ENCODE measurements around the gene GALK1. TPM values are rescaled to one million over a fixed set of nuclear protein-coding genes. Genes with fewer than 3 reads are reported as not detected.
A peak's percentile ranks its signal among the peaks of the same experiment; 100 is the strongest.

GALK1 gene
- total RNA-seq, 1 experiment from 2014 or later = 36.7 TPM

DNA sequence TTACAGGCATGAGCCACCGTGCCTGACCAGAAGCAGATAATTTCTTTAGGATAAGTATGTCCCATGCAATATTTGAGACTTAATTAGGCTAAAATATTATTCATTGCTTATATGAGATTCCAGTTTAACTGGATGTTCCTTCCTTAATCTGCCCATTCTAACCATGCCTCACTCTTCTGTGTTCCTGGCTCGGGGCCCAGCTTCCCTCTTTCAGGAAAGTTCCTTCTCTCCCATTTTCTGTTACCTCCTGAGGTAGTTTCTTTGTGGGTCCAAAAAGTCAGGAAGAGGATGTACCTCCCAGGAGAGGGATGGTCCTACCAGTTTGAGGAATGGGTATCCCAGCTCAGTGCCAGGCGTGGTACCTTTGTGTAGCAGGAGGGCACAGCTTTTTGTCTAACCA is 42.9 kb upstream of the GALK1 start:
- no peak overlapping the region for H2BK5ac ChIP-seq (ENCODE audit: insufficient read length, low read length)
- H2BK12ac ChIP-seq (ENCODE audit: insufficient read length, low read depth, low read length) = no peak overlapping the region
- no peaks in the 10 kb centered on the region for H3K4me1 Mint-ChIP-seq
- H3K27ac Mint-ChIP-seq = peak overlapping the region in 1 of 3 experiments; percentile 46; a peak in 2 of 7 replicates
- H3K27ac ChIP-seq (ENCODE audit: insufficient read length, low read depth, low read length) = no peak overlapping the region
- no peak overlapping the region for H3T11ph ChIP-seq (ENCODE audit: low read length)
- no peaks in the 10 kb centered on the region for H3K79me1 ChIP-seq (ENCODE audit: insufficient read depth, low read depth, low read length, poor library complexity, severe bottlenecking)
- H3K14ac ChIP-seq (ENCODE audit: insufficient read depth, low read length) = no peak overlapping the region
- H3K23me2 ChIP-seq (ENCODE audit: insufficient read length, low read depth, low read length, poor library complexity, severe bottlenecking) = no peaks in the 10 kb centered on the region
- H3K9me3 ChIP-seq (ENCODE audit: control insufficient read depth, low read depth, low read length) = no peaks in the 10 kb centered on the region
- H2AK5ac ChIP-seq (ENCODE audit: insufficient read length, low read length) = no peak overlapping the region
- H3K79me2 ChIP-seq (ENCODE audit: insufficient read depth, low read length) = peaks cover 3% of the 10 kb centered on the region; the same call in 1 of the 2 replicates
- no peak overlapping the region for H4K8ac ChIP-seq (replicated peaks; ENCODE audit: insufficient read length, low read depth, low read length)
- no peak overlapping the region for H3K4me2 ChIP-seq (ENCODE audit: insufficient read depth, insufficient read length, low read length)
- H3K4me3 Mint-ChIP-seq = no peak overlapping the region
- no peak overlapping the region for H2BK120ac ChIP-seq (ENCODE audit: low read depth, low read length, poor library complexity, severe bottlenecking)
- no peak overlapping the region for H4K5ac ChIP-seq (ENCODE audit: insufficient read length, low read depth, low read length)
- H4K20me1 ChIP-seq (ENCODE audit: control insufficient read depth, insufficient read depth, insufficient read length) = no peaks in the 10 kb centered on the region
- no peak overlapping the region for H3K9ac ChIP-seq (ENCODE audit: extremely low read depth, insufficient read length, low read length)
- H2BK20ac ChIP-seq (ENCODE audit: low read depth, low read length, poor library complexity, severe bottlenecking) = no peak overlapping the region
- H4K91ac ChIP-seq (ENCODE audit: insufficient read length, low read depth, low read length) = no peak overlapping the region
- H3K23ac ChIP-seq (ENCODE audit: insufficient read length, low read depth, low read length) = no peak overlapping the region
- H3K4me1 ChIP-seq (ENCODE audit: insufficient read depth, low read length) = no peaks in the 10 kb centered on the region
- TF ChIP-seq, protein P1, sequence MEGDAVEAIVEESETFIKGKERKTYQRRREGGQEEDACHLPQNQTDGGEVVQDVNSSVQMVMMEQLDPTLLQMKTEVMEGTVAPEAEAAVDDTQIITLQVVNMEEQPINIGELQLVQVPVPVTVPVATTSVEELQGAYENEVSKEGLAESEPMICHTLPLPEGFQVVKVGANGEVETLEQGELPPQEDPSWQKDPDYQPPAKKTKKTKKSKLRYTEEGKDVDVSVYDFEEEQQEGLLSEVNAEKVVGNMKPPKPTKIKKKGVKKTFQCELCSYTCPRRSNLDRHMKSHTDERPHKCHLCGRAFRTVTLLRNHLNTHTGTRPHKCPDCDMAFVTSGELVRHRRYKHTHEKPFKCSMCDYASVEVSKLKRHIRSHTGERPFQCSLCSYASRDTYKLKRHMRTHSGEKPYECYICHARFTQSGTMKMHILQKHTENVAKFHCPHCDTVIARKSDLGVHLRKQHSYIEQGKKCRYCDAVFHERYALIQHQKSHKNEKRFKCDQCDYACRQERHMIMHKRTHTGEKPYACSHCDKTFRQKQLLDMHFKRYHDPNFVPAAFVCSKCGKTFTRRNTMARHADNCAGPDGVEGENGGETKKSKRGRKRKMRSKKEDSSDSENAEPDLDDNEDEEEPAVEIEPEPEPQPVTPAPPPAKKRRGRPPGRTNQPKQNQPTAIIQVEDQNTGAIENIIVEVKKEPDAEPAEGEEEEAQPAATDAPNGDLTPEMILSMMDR (conservative IDR thresholded peaks at IDR 0.05) = no peak
- no peak overlapping the region for H2BK15ac ChIP-seq (ENCODE audit: low read depth, low read length)
- no peak overlapping the region for H3K18ac ChIP-seq (ENCODE audit: insufficient read length, low read depth, low read length)
- no peak overlapping the region for H3K56ac ChIP-seq (ENCODE audit: insufficient read length, low read depth, low read length)
- peaks cover 4 to 27% (median 21%) of the 10 kb centered on the region in 3 experiments; a peak in 6 of 7 replicates for H3K36me3 Mint-ChIP-seq (ENCODE audit: insufficient read depth in 1 of 3, low read depth in 3 of 3)
- no peaks in the 10 kb centered on the region for H3K27me3 Mint-ChIP-seq (ENCODE audit: low read depth)
- H3K27me3 ChIP-seq (ENCODE audit: insufficient read depth, low read length) = no peaks in the 10 kb centered on the region
- DNase-seq = no peak
- WGBS (ENCODE audit: extremely low coverage, insufficient read length, low lambda C conversion rate) = no CpG with 5 or more reads among the region's 3 CpGs
- H3K9me3 Mint-ChIP-seq = no peaks in the 10 kb centered on the region
- no peak overlapping the region for H2AFZ ChIP-seq (ENCODE audit: low read length)
- H3K4ac ChIP-seq (ENCODE audit: low read depth, low read length) = no peak overlapping the region
